AG04449 (cell line): ENCODE results near the gene RAPGEF5.

Experiments used
- CTCF ChIA-PET: fragments of 350-600 bp; formaldehyde crosslinking; extraction: SDS; loops from one replicate; lab custom pipeline; 2021; ENCODE audit warnings: antibody characterized with exemption; lab: Yijun Ruan, JAX
- POLR2A ChIA-PET: fragments of 400-600, 350-600 bp; formaldehyde crosslinking; extraction: SDS; loops from one replicate; lab custom pipeline; 2020; ENCODE audit warnings: antibody characterized with exemption, inconsistent platforms; lab: Yijun Ruan, JAX
- DNase-seq: peaks from one replicate; pipeline ENCODE4 v3.0.0-alpha.2; 2010; ENCODE audit warnings: low read depth, low spot score
- H3K4me3 ChIP-seq: 2 replicates; pipeline ENCODE4 v1.5.1; 2011; ENCODE audit warnings: low read depth, mild to moderate bottlenecking, control low read depth, low read length
- CTCF ChIP-seq: IDR thresholded peaks from one replicate; pipeline ENCODE4 v1.5.1; 2011; ENCODE audit warnings: mild to moderate bottlenecking, moderate library complexity, low read length, control low read depth, inconsistent platforms; ENCODE audit not compliant: insufficient read depth; ENCODE audit errors: missing control alignments

The RAPGEF5 gene

GRCh38 chr7:22338411-22338810 lies 18.5 kb downstream of the RAPGEF5 start:
- DNase-seq, result no peak
- CTCF ChIA-PET, result no interaction called here
- no peak overlapping the region for H3K4me3 ChIP-seq
- TF ChIP-seq CTCF, result no peak
- POLR2A ChIA-PET, result no interaction called here

GRCh38 chr7:22333680-22334141 lies 23.2 kb downstream of the RAPGEF5 start:
- H3K4me3 ChIP-seq, result no peak overlapping the region
- ChIA-PET CTCF (no interaction called here), POLR2A (no interaction called here)
- DNase-seq, result no peak
- no peak for TF ChIP-seq CTCF

GRCh38 chr7:22332461-22332870 lies 24.5 kb downstream of the RAPGEF5 start:
- ChIA-PET CTCF (no interaction called here), POLR2A (no interaction called here)
- no peak overlapping the region for H3K4me3 ChIP-seq
- DNase-seq, result no peak
- TF ChIP-seq CTCF, result no peak

GRCh38 chr7:22331704-22332103 lies 25.2 kb downstream of the RAPGEF5 start:
- no peak for TF ChIP-seq CTCF
- CTCF ChIA-PET, result no interaction called here
- no peak overlapping the region for H3K4me3 ChIP-seq
- DNase-seq, result no peak
- POLR2A ChIA-PET, result no interaction called here

- no peak overlapping the region for H3K4me3 ChIP-seq
- TF ChIP-seq CTCF, result no peak
- DNase-seq, result no peak
- CTCF ChIA-PET, result no interaction called here
- POLR2A ChIA-PET, result no interaction called here
Observed at GRCh38 chr7:22330903-22331302, 26.1 kb downstream of the RAPGEF5 start.

- POLR2A ChIA-PET, result no interaction called here
- H3K4me3 ChIP-seq, result no peak overlapping the region
- CTCF ChIA-PET, result interaction anchor here (0.6 kb wide), 1 partner anchor 15 kb away, joined by 3 read pairs; no protein-coding TSS in a partner anchor
- no peak for DNase-seq
- no peak for TF ChIP-seq CTCF
Observed at GRCh38 chr7:22329816-22330524, 27.0 kb downstream of the RAPGEF5 start.
